HL-60 (cell line): Measurements from ENCODE around the gene IL9R.
"Not testable (repeated sequence)": the region's sequence is repeated elsewhere in the genome, so short reads cannot be mapped to it uniquely, and the experiment has no call there.

Experiments
- DNase-seq, 2 experiments: peaks; one replicate each; pipeline ENCODE4 v3.0.0-alpha.2; 2010 to 2020; ENCODE audit warnings: low read depth in 1 of 2, low spot score in 1 of 2
- H3K27ac ChIP-seq: fragments of 250-450 bp; sonication (Bioruptor Pico); replicated peaks from 2 replicates; pipeline ENCODE4 v1.5.1; 2020; ENCODE audit warnings: mild to moderate bottlenecking, moderate library complexity
- H3K27me3 ChIP-seq: fragments of 250-450 bp; sonication (Bioruptor Pico); 2 replicates; pipeline ENCODE4 v1.5.1; 2021; ENCODE audit warnings: mild to moderate bottlenecking, moderate library complexity; ENCODE audit not compliant: insufficient read depth, poor library complexity, severe bottlenecking
- H3K4me3 ChIP-seq: replicated peaks from 2 replicates; pipeline ENCODE4 v1.5.1; 2011; ENCODE audit warnings: mild to moderate bottlenecking, control low read depth, low read length; ENCODE audit not compliant: insufficient read depth
- CTCF ChIP-seq: IDR thresholded peaks from one replicate; pipeline ENCODE4 v1.5.1; 2011; ENCODE audit warnings: low read length, control low read depth, inconsistent platforms; ENCODE audit not compliant: insufficient read depth
- GABPA ChIP-seq: IDR thresholded peaks from 2 replicates; pipeline ENCODE4 v1.6.1; 2012; ENCODE audit warnings: low read depth
- POLR2AphosphoS5 ChIP-seq: IDR thresholded peaks from 2 replicates; pipeline ENCODE4 v1.6.1; 2012; ENCODE audit warnings: low read depth
- REST ChIP-seq: IDR thresholded peaks from 2 replicates; pipeline ENCODE4 v1.6.1; 2012; ENCODE audit warnings: low read depth; ENCODE audit not compliant: insufficient replicate concordance
- SPI1 ChIP-seq: IDR thresholded peaks from 2 replicates; pipeline ENCODE4 v1.6.1; 2012; ENCODE audit warnings: low read depth, mild to moderate bottlenecking, borderline replicate concordance

Gene IL9R

GRCh38 chrX:156004740-156005139, 7.2 kb downstream of the IL9R start:
- TF ChIP-seq SPI1 (no peak), POLR2AphosphoS5 (no peak), CTCF (no peak), GABPA (no peak), REST (no peak)
- DNase-seq, result no peak
- no peak overlapping the region for H3K27ac ChIP-seq

GRCh38 chrX:156005144-156005543, 7.6 kb downstream of the IL9R start:
- Histone ChIP-seq H3K27me3 (no peaks in the 10 kb centered on the region), H3K27ac (no peak overlapping the region), H3K4me3 (no peak overlapping the region)
- no peak for DNase-seq
- TF ChIP-seq CTCF (no peak), SPI1 (no peak), REST (no peak), POLR2AphosphoS5 (no peak), GABPA (no peak)

More at GRCh38 chrX:156004740-156005139, 7.2 kb downstream of the IL9R start:
- H3K27me3 ChIP-seq, result no peaks in the 10 kb centered on the region
- no peak overlapping the region for H3K4me3 ChIP-seq

GRCh38 chrX:156006468-156006867, 9.0 kb downstream of the IL9R start:
- not testable (repeated sequence) for H3K4me3 ChIP-seq, H3K27me3 ChIP-seq, DNase-seq, H3K27ac ChIP-seq

GRCh38 chrX:156008379-156008778, 10.9 kb downstream of the IL9R start:
- DNase-seq, H3K27me3 ChIP-seq, H3K4me3 ChIP-seq, H3K27ac ChIP-seq: not testable (repeated sequence)

- H3K27me3 ChIP-seq, result no peaks in the 10 kb centered on the region
- H3K4me3 ChIP-seq, result no peak overlapping the region
- TF ChIP-seq GABPA (no peak), POLR2AphosphoS5 (no peak)
- no peak for DNase-seq
- no peak overlapping the region for H3K27ac ChIP-seq
These were observed 11.4 kb downstream of the IL9R start for GRCh38 chrX:156008915-156009314.

GRCh38 chrX:156009691-156010090, 12.2 kb downstream of the IL9R start:
- DNase-seq, H3K27ac ChIP-seq, H3K4me3 ChIP-seq, H3K27me3 ChIP-seq: not testable (repeated sequence)

- not testable (repeated sequence) for H3K27ac ChIP-seq, DNase-seq, H3K27me3 ChIP-seq, H3K4me3 ChIP-seq
These were observed 15.9 kb downstream of the IL9R start for GRCh38 chrX:156013286-156013953.

- not testable (repeated sequence) for H3K27me3 ChIP-seq, H3K4me3 ChIP-seq, DNase-seq, H3K27ac ChIP-seq
These were observed 22.4 kb downstream of the IL9R start for GRCh38 chrX:156019846-156020245.

GRCh38 chrX:156023002-156023401, 25.5 kb downstream of the IL9R start:
- not testable (repeated sequence) for H3K27ac ChIP-seq, H3K4me3 ChIP-seq, H3K27me3 ChIP-seq, DNase-seq
